ENCODE data around the gene STXBP4. TPM values are rescaled to one million over a fixed set of nuclear protein-coding genes. Genes with fewer than 3 reads are reported as not detected.
A peak's percentile ranks its signal among the peaks of the same experiment; 100 is the strongest.

STXBP4 gene
- total RNA-seq, 2 experiments from 2014 or later = 5.1 to 5.4 TPM

DNA sequence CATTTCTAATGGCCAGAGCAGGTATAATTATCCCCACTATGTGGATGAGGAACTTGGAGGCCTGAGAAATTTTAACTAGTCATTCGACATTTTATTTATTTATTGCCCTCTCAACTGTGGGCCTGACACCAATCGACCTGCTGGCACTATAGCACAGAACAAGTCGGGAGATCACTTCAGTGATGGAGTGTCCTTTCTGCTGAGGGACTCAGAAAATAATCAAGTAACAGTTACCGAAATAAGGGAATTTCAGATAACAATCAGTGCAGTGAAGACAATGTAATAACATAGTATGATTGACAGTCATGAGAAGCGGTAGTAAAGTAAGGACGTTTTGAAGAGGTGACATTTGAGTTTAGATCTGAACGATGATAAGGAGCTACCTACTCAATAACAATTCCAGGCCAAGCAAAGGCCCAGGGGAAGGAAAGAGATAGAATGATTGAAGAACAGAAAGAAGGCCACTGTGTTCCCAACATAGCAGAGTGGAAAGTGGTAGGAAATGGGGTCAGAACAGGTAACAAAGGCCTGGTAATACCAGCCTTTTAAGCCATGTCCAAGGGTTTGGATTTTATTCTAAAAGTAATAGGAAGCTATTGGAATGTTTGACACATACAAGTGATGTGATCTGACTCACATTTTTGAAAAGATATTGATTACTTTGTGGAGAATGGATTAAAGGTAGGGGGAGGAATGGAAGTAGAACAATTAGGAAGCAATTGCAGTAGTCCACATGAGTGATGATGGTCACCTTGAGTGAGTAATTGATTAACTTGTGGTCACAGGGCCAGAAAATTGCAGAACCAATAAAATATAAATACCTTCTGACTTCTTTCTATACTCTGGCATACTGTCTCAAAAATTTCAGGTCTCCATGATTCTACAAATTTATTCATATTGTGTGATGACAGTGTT, 1.4 kb downstream of the STXBP4 start:
- H3K27ac ChIP-seq (ENCODE audit: low read depth in 1 of 2, low read length in 2 of 2) = peak overlapping the region in 1 of 2 donors; percentile 85
- DNase-seq = peak in 1 of 14 experiments; percentile 6

DNA sequence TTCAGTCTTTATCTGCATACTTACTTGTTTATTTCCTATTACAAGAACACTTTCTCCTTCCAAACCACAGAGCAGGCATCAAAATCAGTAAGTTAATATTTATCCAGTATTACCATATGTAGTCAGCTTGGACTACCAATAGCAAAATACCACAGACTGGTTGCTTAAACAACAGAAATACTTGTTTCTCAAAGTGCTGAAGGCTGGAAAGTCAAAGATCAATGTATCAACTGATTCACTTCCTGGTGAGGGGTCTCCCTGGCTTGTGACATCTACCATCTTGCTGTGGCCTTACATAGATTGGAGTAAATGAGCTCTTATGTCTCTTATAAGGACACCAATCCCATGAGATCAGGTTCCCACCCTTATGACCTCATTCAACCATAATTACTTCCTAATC, 2.6 kb downstream of the STXBP4 start:
- no peaks in the 10 kb centered on the region for H3K36me3 ChIP-seq (ENCODE audit: insufficient read depth, low read length)
- peaks cover 6% of the 10 kb centered on the region for H3K36me3 Mint-ChIP-seq (ENCODE audit: low read depth)
- CTCF ChIA-PET = no interaction called here
- H3K4me3 Mint-ChIP-seq = no peak overlapping the region
- H3K9me3 ChIP-seq (ENCODE audit: control insufficient read depth in 1 of 2, insufficient read depth in 1 of 2, low read length in 2 of 2) = no peaks in the 10 kb centered on the region
- no peaks in the 10 kb centered on the region for H3K9me3 Mint-ChIP-seq
- H3K27me3 ChIP-seq (ENCODE audit: control insufficient read depth in 1 of 2, insufficient read depth in 2 of 2, low read length in 2 of 2) = no peaks in the 10 kb centered on the region
- no peak for DNase-seq
- H3K27me3 Mint-ChIP-seq = no peaks in the 10 kb centered on the region
- intact Hi-C loops (cut with DNase I, micrococcal nuclease) = no loop called here
- H3K4me1 Mint-ChIP-seq (ENCODE audit: low read depth) = peaks cover 5% of the 10 kb centered on the region
- H3K27ac ChIP-seq (ENCODE audit: low read depth in 1 of 2, low read length in 2 of 2) = no peak overlapping the region
- peaks cover 25% of the 10 kb centered on the region for H3K4me1 ChIP-seq (ENCODE audit: insufficient read depth, low read length)
- H3K27ac Mint-ChIP-seq = no peak overlapping the region
- TF ChIP-seq CTCF (IDR thresholded peaks at IDR 0.05) = no peak
- ATAC-seq (ENCODE audit: poor library complexity) = no peak
- no peak overlapping the region for H3K4me3 ChIP-seq (ENCODE audit: low read length)
- POLR2A ChIA-PET = interaction anchor here (0.5 kb wide), 1 partner anchor 21 kb away, joined by 3 read pairs; no protein-coding TSS in a partner anchor

More for the DNA sequence above, 1.4 kb downstream of the STXBP4 start:
- Histone ChIP-seq H3K27me3 (ENCODE audit: control insufficient read depth in 1 of 2, insufficient read depth in 2 of 2, low read length in 2 of 2) (no peaks in the 10 kb centered on the region), H3K4me1 (ENCODE audit: insufficient read depth, low read length) (peaks cover 25% of the 10 kb centered on the region), H3K36me3 (ENCODE audit: insufficient read depth, low read length) (peaks cover 3% of the 10 kb centered on the region), H3K4me3 (ENCODE audit: low read length) (peak overlapping the region; percentile 92), H3K9me3 (ENCODE audit: control insufficient read depth in 1 of 2, insufficient read depth in 1 of 2, low read length in 2 of 2) (no peaks in the 10 kb centered on the region)
- no peak for ATAC-seq (ENCODE audit: poor library complexity)
- Mint-ChIP-seq H3K4me1 (ENCODE audit: low read depth) (peaks cover 5% of the 10 kb centered on the region), H3K27me3 (no peaks in the 10 kb centered on the region), H3K4me3 (peak overlapping the region; percentile 57), H3K36me3 (ENCODE audit: low read depth) (peaks cover 16% of the 10 kb centered on the region), H3K9me3 (no peaks in the 10 kb centered on the region), H3K27ac (no peak overlapping the region)
- ChIA-PET POLR2A (no interaction called here), CTCF (no interaction called here)
- TF ChIP-seq CTCF (IDR thresholded peaks at IDR 0.05) = no peak
- intact Hi-C loops (cut with DNase I, micrococcal nuclease) = loop anchor here in 1 of 2 experiments (5.0 to 10.0 kb wide), 3 partner anchors 267 to 452 kb away; partner anchors contain the start of genes HLF and MMD

- no peak for ATAC-seq (ENCODE audit: poor library complexity)
- peaks cover 5% of the 10 kb centered on the region for H3K4me1 Mint-ChIP-seq (ENCODE audit: low read depth)
- intact Hi-C loops (cut with DNase I, micrococcal nuclease) = no loop called here
- Histone ChIP-seq H3K36me3 (ENCODE audit: insufficient read depth, low read length) (no peaks in the 10 kb centered on the region), H3K27ac (ENCODE audit: low read depth in 1 of 2, low read length in 2 of 2) (no peak overlapping the region), H3K4me3 (ENCODE audit: low read length) (no peak overlapping the region), H3K4me1 (ENCODE audit: insufficient read depth, low read length) (peaks cover 19% of the 10 kb centered on the region), H3K27me3 (ENCODE audit: control insufficient read depth in 1 of 2, insufficient read depth in 2 of 2, low read length in 2 of 2) (no peaks in the 10 kb centered on the region), H3K9me3 (ENCODE audit: control insufficient read depth in 1 of 2, insufficient read depth in 1 of 2, low read length in 2 of 2) (no peaks in the 10 kb centered on the region)
- no peaks in the 10 kb centered on the region for H3K9me3 Mint-ChIP-seq
- no peak overlapping the region for H3K4me3 Mint-ChIP-seq
- CTCF ChIA-PET = no interaction called here
- H3K27me3 Mint-ChIP-seq = no peaks in the 10 kb centered on the region
- TF ChIP-seq CTCF (IDR thresholded peaks at IDR 0.05) = no peak
- no peak for DNase-seq
- no peak overlapping the region for H3K27ac Mint-ChIP-seq
- no peaks in the 10 kb centered on the region for H3K36me3 Mint-ChIP-seq (ENCODE audit: low read depth)
- POLR2A ChIA-PET = interaction anchor here (0.5 kb wide), 1 partner anchor 21 kb away, joined by 3 read pairs; no protein-coding TSS in a partner anchor
Measured at GRCh38 chr17:54971901-54972300, 3.3 kb downstream of the STXBP4 start.
